GM12873 (cell line): ENCODE data around the gene GPR157.

Source experiments
- CTCF ChIP-seq: IDR thresholded peaks from 2 replicates; pipeline ENCODE4 v1.5.1; 2012; ENCODE audit warnings: low read depth, mild to moderate bottlenecking, moderate library complexity, low read length, control low read depth; ENCODE audit not compliant: insufficient read depth; ENCODE audit errors: missing control alignments

Gene GPR157

GRCh38 chr1:9129266-9130041, 552 bp upstream of the GPR157 start:
- TF ChIP-seq CTCF: no peak

GRCh38 chr1:9128166-9128519, 759 bp downstream of the GPR157 start:
- TF ChIP-seq CTCF: no peak

GRCh38 chr1:9127395-9128165, 1.3 kb downstream of the GPR157 start:
- TF ChIP-seq CTCF: no peak

- TF ChIP-seq CTCF: no peak
These were observed 2.4 kb downstream of the GPR157 start for GRCh38 chr1:9126511-9126910.

GRCh38 chr1:9125325-9125724, 3.6 kb downstream of the GPR157 start:
- TF ChIP-seq CTCF: no peak

GRCh38 chr1:9121496-9122409, 7.1 kb downstream of the GPR157 start:
- TF ChIP-seq CTCF: no peak
